ENCODE measurements around the gene WDR72.

Gene WDR72

DNA sequence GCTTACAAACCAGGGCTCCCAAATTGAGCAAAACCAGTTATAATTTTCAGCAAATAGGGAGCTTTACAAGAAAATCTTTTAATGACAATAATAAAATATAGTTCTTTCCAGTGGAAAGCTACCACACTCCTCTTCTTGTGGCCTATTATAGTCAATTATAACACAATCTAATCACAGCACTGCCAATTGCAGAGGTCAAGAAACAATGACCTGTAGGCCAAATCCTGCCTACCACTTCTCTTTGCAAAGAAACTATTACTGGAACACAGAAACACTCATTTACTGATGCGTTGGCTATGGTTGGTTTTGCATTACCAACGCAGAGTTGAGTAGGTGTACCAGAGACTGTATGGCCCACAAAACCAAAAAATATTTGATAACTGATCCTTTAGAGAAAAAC lies 110.5 kb downstream of the WDR72 start:
- no peak for DNase-seq (ENCODE audit: low read depth)
- TF ChIP-seq, protein P1, sequence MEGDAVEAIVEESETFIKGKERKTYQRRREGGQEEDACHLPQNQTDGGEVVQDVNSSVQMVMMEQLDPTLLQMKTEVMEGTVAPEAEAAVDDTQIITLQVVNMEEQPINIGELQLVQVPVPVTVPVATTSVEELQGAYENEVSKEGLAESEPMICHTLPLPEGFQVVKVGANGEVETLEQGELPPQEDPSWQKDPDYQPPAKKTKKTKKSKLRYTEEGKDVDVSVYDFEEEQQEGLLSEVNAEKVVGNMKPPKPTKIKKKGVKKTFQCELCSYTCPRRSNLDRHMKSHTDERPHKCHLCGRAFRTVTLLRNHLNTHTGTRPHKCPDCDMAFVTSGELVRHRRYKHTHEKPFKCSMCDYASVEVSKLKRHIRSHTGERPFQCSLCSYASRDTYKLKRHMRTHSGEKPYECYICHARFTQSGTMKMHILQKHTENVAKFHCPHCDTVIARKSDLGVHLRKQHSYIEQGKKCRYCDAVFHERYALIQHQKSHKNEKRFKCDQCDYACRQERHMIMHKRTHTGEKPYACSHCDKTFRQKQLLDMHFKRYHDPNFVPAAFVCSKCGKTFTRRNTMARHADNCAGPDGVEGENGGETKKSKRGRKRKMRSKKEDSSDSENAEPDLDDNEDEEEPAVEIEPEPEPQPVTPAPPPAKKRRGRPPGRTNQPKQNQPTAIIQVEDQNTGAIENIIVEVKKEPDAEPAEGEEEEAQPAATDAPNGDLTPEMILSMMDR (IDR thresholded peaks at IDR 0.05; ENCODE audit: control insufficient read depth, extremely low read depth, insufficient read depth): no peak
- no peak overlapping the region for H3K4me3 ChIP-seq (ENCODE audit: low read depth, low read length)

DNA sequence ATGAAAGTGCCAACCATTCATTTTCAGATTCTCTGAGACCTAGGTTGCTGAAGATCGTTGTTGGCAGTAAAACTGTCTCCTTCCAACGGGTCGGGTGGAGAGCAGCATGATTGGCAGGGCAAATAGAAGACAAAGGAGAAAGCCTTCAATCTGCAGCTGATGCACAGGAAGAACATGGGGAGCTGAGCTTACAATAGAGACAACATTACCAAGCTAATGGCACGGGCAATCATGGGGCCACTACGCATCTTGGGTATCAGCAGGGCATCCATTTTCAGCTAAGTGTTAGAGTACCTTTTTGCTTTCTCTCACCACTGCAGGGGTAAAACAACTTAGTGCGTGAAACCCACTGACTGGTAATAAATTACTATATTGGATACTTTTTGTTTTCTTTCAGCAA lies 114.8 kb downstream of the WDR72 start:
- no peak for DNase-seq (ENCODE audit: low read depth)
- H3K4me3 ChIP-seq (ENCODE audit: low read depth, low read length): no peak overlapping the region
- TF ChIP-seq, protein P1 (IDR thresholded peaks at IDR 0.05; ENCODE audit: control insufficient read depth, extremely low read depth, insufficient read depth): no peak

DNA sequence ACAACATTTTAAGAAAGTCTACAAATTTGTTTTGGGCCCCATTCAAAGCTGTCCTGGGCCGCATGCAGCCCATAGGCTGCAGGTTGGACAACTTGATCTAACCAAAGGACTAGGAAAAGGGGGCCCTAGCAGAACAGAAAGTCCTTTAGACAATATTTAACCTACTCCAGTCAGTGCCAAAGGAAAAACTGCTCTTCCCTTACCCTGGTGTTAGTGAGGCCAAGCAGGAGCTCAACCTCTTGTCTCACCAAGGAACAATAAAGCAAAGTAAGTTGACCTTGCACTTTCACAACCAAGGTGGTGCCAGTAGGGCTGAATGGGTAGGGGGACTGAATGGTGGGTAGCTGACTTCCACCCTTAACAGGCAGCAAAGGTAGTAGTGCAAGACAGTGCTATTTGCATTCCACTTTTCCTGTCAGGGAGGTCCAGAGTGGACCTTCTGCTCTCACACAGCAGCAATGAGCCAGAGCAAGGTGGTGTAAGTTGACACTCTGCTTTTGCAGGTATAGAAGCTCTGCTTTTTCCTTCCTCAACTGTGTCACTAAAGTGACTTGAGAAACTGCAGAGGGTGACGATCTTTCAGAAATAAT lies 124.9 kb downstream of the WDR72 start:
- TF ChIP-seq, protein P1 (IDR thresholded peaks at IDR 0.05; ENCODE audit: control insufficient read depth, extremely low read depth, insufficient read depth): no peak
- DNase-seq (ENCODE audit: low read depth): no peak
- no peak overlapping the region for H3K4me3 ChIP-seq (ENCODE audit: low read depth, low read length)

DNA sequence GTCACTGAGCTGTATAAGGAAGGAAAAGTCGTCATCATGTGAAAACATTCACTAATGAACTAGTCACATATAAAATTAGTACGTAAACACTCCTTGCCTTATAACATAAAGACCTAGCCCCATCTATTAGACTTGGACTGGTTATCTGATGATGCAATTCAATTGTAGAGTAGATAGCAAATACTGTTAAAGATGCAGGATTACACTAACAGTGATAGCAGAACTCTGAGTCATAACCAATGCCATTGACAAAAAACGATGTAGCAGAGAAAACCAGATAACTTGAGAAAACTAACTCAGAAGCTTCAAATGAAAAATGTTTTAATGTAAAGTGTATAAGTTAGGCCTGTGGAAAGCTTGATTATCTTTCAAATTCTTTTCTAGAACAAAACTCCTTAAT lies 132.2 kb downstream of the WDR72 start:
- H3K4me3 ChIP-seq (ENCODE audit: low read depth, low read length): no peak overlapping the region
- DNase-seq (ENCODE audit: low read depth): no peak
- TF ChIP-seq, protein P1 (IDR thresholded peaks at IDR 0.05; ENCODE audit: control insufficient read depth, extremely low read depth, insufficient read depth): no peak

DNA sequence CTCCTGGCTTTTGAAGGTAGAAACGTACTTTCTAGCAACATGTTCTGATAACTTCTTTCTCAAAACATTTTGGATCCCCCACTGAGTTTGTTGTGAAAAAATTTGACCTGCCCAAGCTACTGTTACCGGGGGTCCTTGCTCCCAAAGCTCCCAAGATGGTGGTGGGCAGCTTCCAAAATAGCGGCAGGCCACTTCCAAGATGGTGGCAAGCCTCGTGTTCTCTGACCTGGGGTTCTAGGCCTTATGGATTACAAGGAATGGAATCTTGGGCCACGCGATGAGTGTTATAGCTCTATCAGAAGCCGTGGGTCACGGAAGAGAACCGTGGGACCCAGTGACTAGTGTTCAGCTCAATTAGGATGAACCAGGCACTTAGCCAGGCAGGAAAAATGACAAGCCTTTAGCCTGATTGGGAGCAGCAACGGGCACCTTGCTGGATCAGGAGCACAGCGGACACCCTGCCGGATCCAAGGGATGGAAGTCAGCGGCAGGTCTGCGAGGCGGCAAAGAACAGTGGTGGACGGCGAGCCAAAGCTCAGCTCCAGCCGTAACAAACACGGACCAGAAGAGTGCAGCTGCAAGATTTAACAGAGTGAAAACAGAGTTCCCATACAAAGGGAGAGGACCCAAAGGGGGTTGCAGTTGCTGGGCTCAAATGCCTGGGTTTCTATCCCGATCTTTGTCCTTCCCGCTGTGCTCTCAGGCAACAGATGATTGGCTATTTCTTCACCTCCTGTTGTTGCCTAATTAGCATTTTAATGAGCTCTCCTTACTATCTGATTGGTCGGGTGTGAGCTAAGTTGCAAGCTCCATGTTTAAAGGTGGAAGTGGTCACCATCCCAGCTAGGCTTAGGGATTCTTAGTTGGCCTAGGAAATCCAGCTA lies 133.3 kb downstream of the WDR72 start:
- TF ChIP-seq, protein P1 (IDR thresholded peaks at IDR 0.05; ENCODE audit: control insufficient read depth, extremely low read depth, insufficient read depth): no peak
- no peak overlapping the region for H3K4me3 ChIP-seq (ENCODE audit: low read depth, low read length)
- no peak for DNase-seq (ENCODE audit: low read depth)

DNA sequence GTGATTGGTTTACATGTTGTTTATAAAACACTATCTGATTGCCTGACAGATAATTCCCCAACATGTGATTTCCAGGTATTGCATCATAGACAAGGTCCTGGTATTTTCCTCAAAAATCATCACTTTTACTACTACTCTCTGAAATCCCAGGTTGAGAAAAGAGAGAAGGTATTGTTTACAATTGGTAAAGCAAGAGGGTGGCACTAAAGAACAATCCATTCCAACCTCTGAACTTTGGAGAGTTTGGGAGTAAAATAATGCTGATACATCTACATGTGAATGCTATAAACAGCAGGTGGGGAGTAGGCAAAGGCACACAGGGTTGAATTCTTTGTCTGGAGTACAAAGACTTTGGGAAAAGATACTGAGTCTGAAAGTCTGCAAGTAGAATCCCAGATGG lies 134.2 kb downstream of the WDR72 start:
- DNase-seq (ENCODE audit: low read depth): no peak
- H3K4me3 ChIP-seq (ENCODE audit: low read depth, low read length): no peak overlapping the region
- TF ChIP-seq, protein P1 (IDR thresholded peaks at IDR 0.05; ENCODE audit: control insufficient read depth, extremely low read depth, insufficient read depth): no peak
